Measurements from ENCODE around the gene SPNS2. TPM values are rescaled to one million over a fixed set of nuclear protein-coding genes. Genes with fewer than 3 reads are reported as not detected.
A peak's percentile ranks its signal among the peaks of the same experiment; 100 is the strongest.

The SPNS2 gene
- total RNA-seq, 1 experiment from 2014 or later, result 0.33 TPM

- H2BK20ac ChIP-seq (ENCODE audit: low read depth, low read length, poor library complexity, severe bottlenecking), result no peak overlapping the region
- no peaks in the 10 kb centered on the region for H3K79me2 ChIP-seq (ENCODE audit: insufficient read depth, low read length)
- no peak overlapping the region for H3K23ac ChIP-seq (ENCODE audit: insufficient read length, low read depth, low read length)
- no peak overlapping the region for H3K9ac ChIP-seq (ENCODE audit: extremely low read depth, insufficient read length, low read length)
- H3K23me2 ChIP-seq (ENCODE audit: insufficient read length, low read depth, low read length, poor library complexity, severe bottlenecking), result peaks cover 11% of the 10 kb centered on the region
- H3T11ph ChIP-seq (ENCODE audit: low read length), result no peak overlapping the region
- Mint-ChIP-seq H3K27ac (no peak overlapping the region), H3K9me3 (no peaks in the 10 kb centered on the region; a peak in 1 of 5 replicates), H3K4me1 (peaks cover 17 to 25% of the 10 kb centered on the region in 2 experiments), H3K36me3 (ENCODE audit: insufficient read depth in 1 of 3, low read depth in 3 of 3) (no peaks in the 10 kb centered on the region), H3K27me3 (ENCODE audit: low read depth) (peaks cover 79% of the 10 kb centered on the region), H3K4me3 (peak overlapping the region; percentile 68 to 88)
- TF ChIP-seq, protein P1, sequence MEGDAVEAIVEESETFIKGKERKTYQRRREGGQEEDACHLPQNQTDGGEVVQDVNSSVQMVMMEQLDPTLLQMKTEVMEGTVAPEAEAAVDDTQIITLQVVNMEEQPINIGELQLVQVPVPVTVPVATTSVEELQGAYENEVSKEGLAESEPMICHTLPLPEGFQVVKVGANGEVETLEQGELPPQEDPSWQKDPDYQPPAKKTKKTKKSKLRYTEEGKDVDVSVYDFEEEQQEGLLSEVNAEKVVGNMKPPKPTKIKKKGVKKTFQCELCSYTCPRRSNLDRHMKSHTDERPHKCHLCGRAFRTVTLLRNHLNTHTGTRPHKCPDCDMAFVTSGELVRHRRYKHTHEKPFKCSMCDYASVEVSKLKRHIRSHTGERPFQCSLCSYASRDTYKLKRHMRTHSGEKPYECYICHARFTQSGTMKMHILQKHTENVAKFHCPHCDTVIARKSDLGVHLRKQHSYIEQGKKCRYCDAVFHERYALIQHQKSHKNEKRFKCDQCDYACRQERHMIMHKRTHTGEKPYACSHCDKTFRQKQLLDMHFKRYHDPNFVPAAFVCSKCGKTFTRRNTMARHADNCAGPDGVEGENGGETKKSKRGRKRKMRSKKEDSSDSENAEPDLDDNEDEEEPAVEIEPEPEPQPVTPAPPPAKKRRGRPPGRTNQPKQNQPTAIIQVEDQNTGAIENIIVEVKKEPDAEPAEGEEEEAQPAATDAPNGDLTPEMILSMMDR (conservative IDR thresholded peaks at IDR 0.05), result no peak
- H2BK5ac ChIP-seq (ENCODE audit: insufficient read length, low read length), result no peak overlapping the region
- H3K4me1 ChIP-seq (ENCODE audit: insufficient read depth, low read length), result no peaks in the 10 kb centered on the region
- peak overlapping the region; percentile 80 for H3K4me2 ChIP-seq (ENCODE audit: insufficient read depth, insufficient read length, low read length)
- no peak overlapping the region for H4K5ac ChIP-seq (ENCODE audit: insufficient read length, low read depth, low read length)
- no peak overlapping the region for H4K8ac ChIP-seq (replicated peaks; ENCODE audit: insufficient read length, low read depth, low read length)
- H2AK5ac ChIP-seq (ENCODE audit: insufficient read length, low read length), result no peak overlapping the region
- no peak for DNase-seq
- no peak overlapping the region for H3K27ac ChIP-seq (ENCODE audit: insufficient read length, low read depth, low read length)
- H3K14ac ChIP-seq (ENCODE audit: insufficient read depth, low read length), result no peak overlapping the region
- WGBS (ENCODE audit: extremely low coverage, insufficient read length, low lambda C conversion rate), result no CpG with 5 or more reads among the region's 7 CpGs
- H3K9me3 ChIP-seq (ENCODE audit: control insufficient read depth, low read depth, low read length), result no peaks in the 10 kb centered on the region
- no peak overlapping the region for H3K18ac ChIP-seq (ENCODE audit: insufficient read length, low read depth, low read length)
- H4K20me1 ChIP-seq (ENCODE audit: control insufficient read depth, insufficient read depth, insufficient read length), result no peaks in the 10 kb centered on the region
- H3K27me3 ChIP-seq (ENCODE audit: insufficient read depth, low read length), result peaks cover 22% of the 10 kb centered on the region
- H3K79me1 ChIP-seq (ENCODE audit: insufficient read depth, low read depth, low read length, poor library complexity, severe bottlenecking), result no peaks in the 10 kb centered on the region
- H2AFZ ChIP-seq (ENCODE audit: low read length), result no peak overlapping the region
- H2BK120ac ChIP-seq (ENCODE audit: low read depth, low read length, poor library complexity, severe bottlenecking), result no peak overlapping the region
- no peak overlapping the region for H3K56ac ChIP-seq (ENCODE audit: insufficient read length, low read depth, low read length)
- H2BK15ac ChIP-seq (ENCODE audit: low read depth, low read length), result no peak overlapping the region
- H2BK12ac ChIP-seq (ENCODE audit: insufficient read length, low read depth, low read length), result no peak overlapping the region
- H3K4ac ChIP-seq (ENCODE audit: low read depth, low read length), result no peak overlapping the region
- H4K91ac ChIP-seq (ENCODE audit: insufficient read length, low read depth, low read length), result no peak overlapping the region
Observed at GRCh38 chr17:4500191-4500571, 1.5 kb downstream of the SPNS2 start.
